Endothelial cell of umbilical vein (primary cell): Measurements from ENCODE around the gene EPS8. TPM values are rescaled to one million over a fixed set of nuclear protein-coding genes. Genes with fewer than 3 reads are reported as not detected.

ENCODE experiments used
- BruUV-seq: library from RNA; stranded (reverse); fragments of 400-500 nt; replicated peaks from 2 replicates; lab custom pipeline; 2021; lab: Mats Ljungman, UMichigan
- CTCF ChIA-PET: fragments of 300-600, 350-600 bp; sonication (Branson Sonifier 250); formaldehyde crosslinking; loops from one replicate; lab custom pipeline; 2021; ENCODE audit warnings: antibody characterized with exemption, inconsistent platforms; lab: Charles Lee
- POLR2A ChIA-PET: fragments of 300-600, 350-600 bp; sonication (Branson Sonifier 250); formaldehyde crosslinking; loops from one replicate; lab custom pipeline; 2021; ENCODE audit warnings: antibody characterized with exemption, inconsistent platforms; lab: Charles Lee
- DNase-seq: peaks from one replicate; pipeline ENCODE4 v3.0.0-alpha.2; 2011; ENCODE audit warnings: low read depth, low spot score
- FAIRE-seq: peaks from 2 replicates; lab custom pipeline; 2011; peaks lifted over from hg19 to GRCh38; lab: Jason Lieb, UNC
- H2AFZ ChIP-seq: 2 replicates; pipeline ENCODE4 v1.6.0; 2012; ENCODE audit warnings: low read depth, low read length, control low read depth, inconsistent platforms
- H3K27ac ChIP-seq: 2 replicates; pipeline ENCODE4 v1.5.1; 2011; ENCODE audit warnings: low read depth, mild to moderate bottlenecking, control low read depth, low read length, moderate library complexity; ENCODE audit not compliant: insufficient read depth
- H3K27me3 ChIP-seq, 2 experiments: 2 replicates each; pipeline versions ENCODE4 v1.6.0 to v1.6.1; 2011; ENCODE audit warnings: low read length in 2 of 2, mixed read lengths in 1 of 2; ENCODE audit not compliant: control insufficient read depth in 2 of 2, insufficient read depth in 2 of 2
- H3K36me3 ChIP-seq, 2 experiments: 2 replicates in 1 of 2; 3 replicates in 1 of 2; pipeline ENCODE4 v1.5.1; 2011; ENCODE audit warnings: low read length in 2 of 2, mild to moderate bottlenecking in 1 of 2, moderate library complexity in 1 of 2; ENCODE audit not compliant: control insufficient read depth in 2 of 2, insufficient read depth in 2 of 2; ENCODE audit errors: extremely low read depth in 1 of 2
- H3K4me1 ChIP-seq: 3 replicates; pipeline ENCODE4 v1.5.1; 2011; ENCODE audit warnings: mild to moderate bottlenecking, low read length; ENCODE audit not compliant: control insufficient read depth, insufficient read depth; ENCODE audit errors: extremely low read depth
- H3K4me2 ChIP-seq: 2 replicates; pipeline ENCODE4 v1.6.1; 2011; ENCODE audit warnings: low read length, control low read depth, mixed read lengths; ENCODE audit not compliant: insufficient read depth
- H3K4me3 ChIP-seq, 3 experiments: fragments of 200-600 bp in 1 of 3; sonication (generic), shearing (Covaris generic) in 1 of 3; replicated peaks in 1 of 3; 2 replicates each; pipeline ENCODE4 v1.5.1; 2011 to 2016; ENCODE audit warnings: control low read depth in 3 of 3, low read length in 3 of 3, mild to moderate bottlenecking in 2 of 3, inconsistent platforms in 1 of 3, low read depth in 1 of 3, moderate library complexity in 1 of 3; ENCODE audit not compliant: insufficient read depth in 1 of 3
- H3K79me2 ChIP-seq: 2 replicates; pipeline ENCODE4 v1.6.0; 2012; ENCODE audit warnings: low read length, inconsistent platforms; ENCODE audit not compliant: control insufficient read depth, insufficient read depth
- H3K9ac ChIP-seq: replicated peaks from 2 replicates; pipeline ENCODE3; 2011; ENCODE audit warnings: low read length, control low read depth; ENCODE audit not compliant: insufficient read depth; ENCODE audit errors: extremely low read depth
- H3K9me1 ChIP-seq: replicated peaks from 3 replicates; pipeline ENCODE4 v1.6.0; 2011; ENCODE audit warnings: mild to moderate bottlenecking, low read length; ENCODE audit not compliant: control insufficient read depth, insufficient read depth; ENCODE audit errors: extremely low read depth
- H3K9me3 ChIP-seq: replicated peaks from 2 replicates; pipeline ENCODE4 v1.5.1; 2012; ENCODE audit warnings: low read length, inconsistent platforms; ENCODE audit not compliant: control insufficient read depth, insufficient read depth
- H4K20me1 ChIP-seq: replicated peaks from 2 replicates; pipeline ENCODE3; 2011; ENCODE audit warnings: mild to moderate bottlenecking, low read length; ENCODE audit not compliant: control insufficient read depth, insufficient read depth; ENCODE audit errors: extremely low read depth
- CTCF ChIP-seq, 2 donors: IDR thresholded peaks; 1 replicate in 1 of 2; 2 replicates in 1 of 2; pipeline ENCODE4 v1.5.1; 2011; ENCODE audit warnings: low read length in 2 of 2, mild to moderate bottlenecking in 2 of 2, moderate library complexity in 2 of 2, control low read depth in 1 of 2, inconsistent platforms in 1 of 2, low read depth in 1 of 2; ENCODE audit not compliant: insufficient read depth in 1 of 2; ENCODE audit errors: extremely low read depth in 1 of 2
- FOS ChIP-seq: IDR thresholded peaks from 2 replicates; pipeline ENCODE4 v1.6.1; 2011; ENCODE audit warnings: mild to moderate bottlenecking, low read length, moderate library complexity, borderline replicate concordance; ENCODE audit not compliant: insufficient read depth
- GATA2 ChIP-seq: IDR thresholded peaks from 2 replicates; pipeline ENCODE4 v1.7.0; 2011; ENCODE audit warnings: low read depth, mild to moderate bottlenecking, moderate library complexity, mixed read lengths, low read length; ENCODE audit not compliant: insufficient read length, insufficient read depth
- JUN ChIP-seq: IDR thresholded peaks from 2 replicates; pipeline ENCODE4 v1.6.1; 2011; ENCODE audit warnings: borderline replicate concordance, low read depth; ENCODE audit not compliant: insufficient read length, insufficient read depth
- MYC ChIP-seq: IDR thresholded peaks from one replicate; pipeline ENCODE4 v1.6.1; 2011; ENCODE audit warnings: mild to moderate bottlenecking, low read depth, low read length
- POLR2A ChIP-seq: IDR thresholded peaks from 2 replicates; pipeline ENCODE4 v1.6.1; 2012; ENCODE audit warnings: low read depth, mild to moderate bottlenecking, control low read depth, low read length
- POLR2AphosphoS5 ChIP-seq: IDR thresholded peaks from 2 replicates; pipeline ENCODE4 v1.6.1; 2012; ENCODE audit warnings: low read depth, mild to moderate bottlenecking, control low read depth, low read length, moderate library complexity; ENCODE audit not compliant: insufficient read depth
- dilution Hi-C: fragments of 300-500 bp; cut with MboI; formaldehyde crosslinking; loops from one replicate; pipeline ENCODE4 v1.15.0; 2019; ENCODE audit warnings: low sequenced_read_pairs; ENCODE audit not compliant: extremely low pct_ligation_motif_present
- intact Hi-C: fragments of 100-400 bp; cut with micrococcal nuclease; formaldehyde crosslinking; loops from one replicate; pipeline ENCODE4 v1.10.0; 2022
- polyA plus RNA-seq, 4 experiments: library from polyadenylated mRNA; depleted of rRNA in 3 of 4; stranded (reverse) in 3 of 4; unstranded in 1 of 4; fragments of >200 nt; gene quantifications; 2 replicates each; pipeline versions ENCODE4 v1.2.1 to v1.2.3, GENCODE V29; 2011 to 2012; ENCODE audit warnings: missing spikeins in 1 of 4
- total RNA-seq: library from RNA; stranded (reverse); gene quantifications from 2 replicates; pipeline ENCODE4 v1.2.3, GENCODE V29; 2021
- TF ChIP-seq, protein P1 (sequence below): IDR thresholded peaks from 2 replicates; pipeline ENCODE4 v1.6.1; 2011; ENCODE audit not compliant: insufficient read depth, insufficient read length

EPS8 gene
- total and polyA plus RNA-seq, 2 donors (not counting 3 experiments of a cell fraction or from before 2014, with no cell fraction given), result 8.4 to 11.9 TPM

- FAIRE-seq, result no peak
- no peaks in the 10 kb centered on the region for H3K79me2 ChIP-seq
Measured at GRCh38 chr12:15735837-15736615, 53.2 kb downstream of the EPS8 start.

More at GRCh38 chr12:15735837-15736615, 53.2 kb downstream of the EPS8 start:
- Histone ChIP-seq H3K4me1 (no peaks in the 10 kb centered on the region), H3K9me1 (no peaks in the 10 kb centered on the region), H2AFZ (no peak overlapping the region), H3K27ac (no peak overlapping the region), H4K20me1 (no peaks in the 10 kb centered on the region), H3K4me2 (no peak overlapping the region), H3K9ac (no peak overlapping the region), H3K36me3 (no peaks in the 10 kb centered on the region), H3K9me3 (no peaks in the 10 kb centered on the region), H3K4me3 (no peak overlapping the region), H3K27me3 (no peaks in the 10 kb centered on the region)
- TF ChIP-seq POLR2A (no peak), JUN (no peak), MYC (no peak), GATA2 (no peak), POLR2AphosphoS5 (no peak), FOS (no peak), CTCF (IDR thresholded peaks at IDR 0.05; ENCODE audit: extremely low read depth in 1 of 2, insufficient read depth in 1 of 2, low read depth in 1 of 2, low read length in 2 of 2) (no peak)
- TF ChIP-seq, protein P1, sequence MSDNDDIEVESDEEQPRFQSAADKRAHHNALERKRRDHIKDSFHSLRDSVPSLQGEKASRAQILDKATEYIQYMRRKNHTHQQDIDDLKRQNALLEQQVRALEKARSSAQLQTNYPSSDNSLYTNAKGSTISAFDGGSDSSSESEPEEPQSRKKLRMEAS, result no peak
- no TSS peak for BruUV-seq
- intact Hi-C loops, result no loop called here
- ChIA-PET POLR2A (no interaction called here), CTCF (interaction anchor here (0.9 to 1.9 kb wide), 3 partner anchors 16 to 151 kb away, joined by 3 to 6 read pairs (median 3); no protein-coding TSS in a partner anchor)
- dilution Hi-C loops, result no loop called here
- no peak for DNase-seq
